ENCODE measurements around the gene CAMK1G.

CAMK1G gene

DNA sequence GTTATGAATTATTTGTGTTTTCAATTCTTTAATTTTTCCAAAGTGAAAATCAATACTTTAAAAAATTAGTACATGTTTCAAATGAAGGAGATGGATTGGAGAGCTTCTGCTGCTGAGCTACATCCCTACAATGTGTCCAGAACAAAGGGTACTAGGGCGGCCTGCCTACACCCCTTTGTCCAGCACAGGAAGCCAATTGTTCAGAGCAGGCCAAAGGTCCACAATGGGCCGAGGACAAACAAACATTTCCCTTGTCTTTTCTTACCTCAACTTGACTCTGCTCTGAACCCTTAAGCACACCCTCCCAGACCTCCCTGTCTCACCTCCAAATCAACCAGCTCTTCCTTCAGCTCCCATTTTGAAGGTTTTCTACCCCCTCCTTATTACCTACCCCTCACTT, 39.4 kb upstream of the CAMK1G start:
- TF ChIP-seq, protein P1, sequence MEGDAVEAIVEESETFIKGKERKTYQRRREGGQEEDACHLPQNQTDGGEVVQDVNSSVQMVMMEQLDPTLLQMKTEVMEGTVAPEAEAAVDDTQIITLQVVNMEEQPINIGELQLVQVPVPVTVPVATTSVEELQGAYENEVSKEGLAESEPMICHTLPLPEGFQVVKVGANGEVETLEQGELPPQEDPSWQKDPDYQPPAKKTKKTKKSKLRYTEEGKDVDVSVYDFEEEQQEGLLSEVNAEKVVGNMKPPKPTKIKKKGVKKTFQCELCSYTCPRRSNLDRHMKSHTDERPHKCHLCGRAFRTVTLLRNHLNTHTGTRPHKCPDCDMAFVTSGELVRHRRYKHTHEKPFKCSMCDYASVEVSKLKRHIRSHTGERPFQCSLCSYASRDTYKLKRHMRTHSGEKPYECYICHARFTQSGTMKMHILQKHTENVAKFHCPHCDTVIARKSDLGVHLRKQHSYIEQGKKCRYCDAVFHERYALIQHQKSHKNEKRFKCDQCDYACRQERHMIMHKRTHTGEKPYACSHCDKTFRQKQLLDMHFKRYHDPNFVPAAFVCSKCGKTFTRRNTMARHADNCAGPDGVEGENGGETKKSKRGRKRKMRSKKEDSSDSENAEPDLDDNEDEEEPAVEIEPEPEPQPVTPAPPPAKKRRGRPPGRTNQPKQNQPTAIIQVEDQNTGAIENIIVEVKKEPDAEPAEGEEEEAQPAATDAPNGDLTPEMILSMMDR (IDR thresholded peaks at IDR 0.05; ENCODE audit: borderline replicate concordance, control extremely low read depth, extremely low read depth, insufficient read depth, missing control alignments): no peak
- in situ Hi-C loops (cut with MboI; ENCODE audit: low sequenced_read_pairs, unreplicated experiment): no loop called here

GRCh38 chr1:209545423-209545822, 38.1 kb upstream of the CAMK1G start:
- in situ Hi-C loops (cut with MboI; ENCODE audit: low sequenced_read_pairs, unreplicated experiment): no loop called here
- no peak for DNase-seq (ENCODE audit: low spot score)
- TF ChIP-seq, protein P1 (IDR thresholded peaks at IDR 0.05; ENCODE audit: borderline replicate concordance, control extremely low read depth, extremely low read depth, insufficient read depth, missing control alignments): no peak

More for the DNA sequence above, 39.4 kb upstream of the CAMK1G start:
- no peak for DNase-seq (ENCODE audit: low spot score)

- no peak for DNase-seq (ENCODE audit: low spot score)
- TF ChIP-seq, protein P1 (IDR thresholded peaks at IDR 0.05; ENCODE audit: borderline replicate concordance, control extremely low read depth, extremely low read depth, insufficient read depth, missing control alignments): no peak
- in situ Hi-C loops (cut with MboI; ENCODE audit: low sequenced_read_pairs, unreplicated experiment): no loop called here
These were observed 37.0 kb upstream of the CAMK1G start for GRCh38 chr1:209546390-209547085.

DNA sequence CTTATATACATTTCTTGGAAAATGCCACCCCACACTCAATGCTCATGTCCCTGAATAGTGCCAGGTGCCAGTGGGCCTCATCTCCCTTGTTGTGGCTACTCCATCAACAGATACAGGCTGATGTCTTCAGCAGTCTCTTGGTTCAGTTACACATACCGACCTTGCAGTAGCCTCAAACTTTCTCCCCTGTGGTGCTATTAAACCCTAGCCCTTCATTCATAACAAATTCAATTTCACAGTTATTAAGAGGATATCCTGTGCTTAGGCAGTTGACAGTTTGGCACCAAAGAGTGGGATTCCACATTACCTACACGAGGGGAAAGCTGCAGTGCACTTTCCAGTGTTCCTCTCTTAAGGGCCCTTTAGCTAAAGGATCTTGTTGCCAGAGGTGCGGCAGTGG, 35.9 kb upstream of the CAMK1G start:
- TF ChIP-seq, protein P1 (IDR thresholded peaks at IDR 0.05; ENCODE audit: borderline replicate concordance, control extremely low read depth, extremely low read depth, insufficient read depth, missing control alignments): no peak
- no peak for DNase-seq (ENCODE audit: low spot score)
- in situ Hi-C loops (cut with MboI; ENCODE audit: low sequenced_read_pairs, unreplicated experiment): no loop called here

DNA sequence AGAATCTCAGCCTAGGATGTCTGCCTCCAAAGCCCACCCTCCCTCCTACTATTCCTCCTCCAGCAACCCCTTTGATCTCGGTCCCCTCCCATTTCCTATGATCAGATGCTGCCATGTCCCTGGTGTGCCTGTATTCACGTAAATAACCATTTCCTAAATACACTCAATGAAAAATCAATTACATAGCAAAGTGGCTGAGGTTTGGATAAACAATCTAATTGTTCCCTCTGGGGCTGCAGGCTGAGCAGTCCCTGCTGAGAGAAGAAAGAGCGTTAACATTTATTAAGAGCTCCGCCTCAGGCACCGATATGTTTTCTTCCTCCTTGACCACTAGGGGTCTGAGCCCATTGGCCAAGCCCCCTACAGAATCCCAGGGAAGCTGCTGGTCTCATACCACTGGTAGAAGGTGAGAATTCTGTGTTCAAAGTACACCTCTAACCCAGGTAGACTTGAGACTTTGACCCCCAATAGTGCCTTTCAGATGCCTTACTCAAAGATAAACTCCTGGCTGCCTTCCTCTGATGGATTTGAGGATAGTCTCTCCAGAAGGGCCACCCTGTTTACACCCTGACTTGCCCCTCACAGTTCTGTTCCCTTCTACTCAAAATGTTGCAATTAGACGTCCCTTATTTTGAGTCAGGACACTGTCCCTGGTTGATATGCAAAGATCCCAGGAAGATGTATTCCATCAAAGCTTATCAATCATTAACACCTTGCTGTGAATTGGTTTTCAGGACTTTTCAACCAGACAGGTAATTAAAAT, 33.9 kb upstream of the CAMK1G start:
- DNase-seq (ENCODE audit: low spot score): no peak
- TF ChIP-seq, protein P1 (IDR thresholded peaks at IDR 0.05; ENCODE audit: borderline replicate concordance, control extremely low read depth, extremely low read depth, insufficient read depth, missing control alignments): no peak
- in situ Hi-C loops (cut with MboI; ENCODE audit: low sequenced_read_pairs, unreplicated experiment): no loop called here

- no peak for DNase-seq (ENCODE audit: low spot score)
- in situ Hi-C loops (cut with MboI; ENCODE audit: low sequenced_read_pairs, unreplicated experiment): no loop called here
- TF ChIP-seq, protein P1 (IDR thresholded peaks at IDR 0.05; ENCODE audit: borderline replicate concordance, control extremely low read depth, extremely low read depth, insufficient read depth, missing control alignments): no peak
These were observed 33.0 kb upstream of the CAMK1G start for GRCh38 chr1:209550519-209550918.

Data from GM13976 (cell line).